GM18502 (cell line): ENCODE measurements around the gene RBPMS2.

Source experiments
- ATAC-seq: cut with Tn5 transposase; IDR thresholded peaks from one replicate; pipeline ENCODE4 v1.9.1; 2021; ENCODE audit warnings: mild to moderate bottlenecking; ENCODE audit not compliant: unreplicated experiment, poor library complexity

Gene RBPMS2

GRCh38 chr15:64732156-64732860 is 43.1 kb downstream of the RBPMS2 start:
- ATAC-seq = no peak

GRCh38 chr15:64731805-64732151 is 43.6 kb downstream of the RBPMS2 start:
- no peak for ATAC-seq

GRCh38 chr15:64731012-64731804 is 44.2 kb downstream of the RBPMS2 start:
- no peak for ATAC-seq

- no peak for ATAC-seq
These were observed 45.2 kb downstream of the RBPMS2 start for GRCh38 chr15:64730151-64730550.

DNA sequence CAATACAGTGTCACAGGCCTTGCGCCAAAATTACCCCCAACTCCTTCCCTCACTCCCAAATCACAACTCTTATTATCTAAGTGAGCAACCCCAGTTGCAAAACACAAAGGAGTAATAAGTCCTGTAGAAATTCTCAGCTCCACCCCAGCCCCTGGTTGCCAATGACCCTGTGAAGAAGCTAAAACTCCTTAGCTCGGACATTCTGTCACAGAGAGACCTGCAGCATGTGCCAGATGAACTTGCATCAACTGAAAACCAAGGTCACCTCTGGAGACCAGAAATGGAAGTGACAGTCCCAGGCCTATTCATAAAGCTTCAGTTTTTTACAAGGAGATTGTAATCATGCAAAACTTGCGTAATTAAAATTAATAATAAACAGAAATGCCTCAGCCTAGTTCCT is 55.2 kb downstream of the RBPMS2 start:
- no peak for ATAC-seq

DNA sequence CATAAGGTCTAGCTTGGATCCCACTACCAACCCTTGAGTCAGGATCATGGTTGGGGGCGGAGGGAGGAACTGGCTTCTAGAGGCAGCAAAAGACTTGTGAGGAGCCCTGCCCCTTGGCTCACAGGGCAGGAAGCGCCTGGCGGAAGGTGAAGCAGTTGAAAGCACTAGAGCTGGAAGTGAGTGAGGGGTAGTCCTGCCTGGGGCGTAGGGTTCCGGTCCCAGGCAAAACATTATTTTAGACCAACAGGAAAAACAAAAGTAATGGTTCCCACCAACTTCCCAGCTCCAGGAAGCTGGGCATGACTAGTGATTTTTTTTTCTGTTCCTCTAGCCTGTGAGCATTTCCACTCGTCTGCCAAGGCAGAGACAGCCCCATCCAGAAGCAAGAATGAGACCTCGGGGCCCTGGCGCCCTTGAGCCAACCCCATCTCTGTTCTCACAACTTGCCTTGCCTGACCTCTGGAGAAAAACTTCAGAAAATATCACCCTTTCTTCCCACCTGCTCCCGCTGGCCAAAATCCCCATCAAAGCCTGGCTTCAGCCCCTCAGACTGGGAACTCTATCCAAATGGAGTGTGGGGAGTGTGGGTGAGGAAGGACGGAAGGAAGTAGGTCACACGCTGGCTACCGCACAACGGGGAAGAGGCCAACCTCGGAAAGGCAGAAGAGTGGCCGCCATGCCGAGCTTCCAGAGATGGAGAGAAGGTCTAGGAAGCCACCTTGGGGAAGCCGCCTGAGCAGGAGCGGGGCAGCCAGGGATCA is 57.5 kb downstream of the RBPMS2 start:
- ATAC-seq = no peak

- no peak for ATAC-seq
These were observed 58.3 kb downstream of the RBPMS2 start for GRCh38 chr15:64717130-64717529.

DNA sequence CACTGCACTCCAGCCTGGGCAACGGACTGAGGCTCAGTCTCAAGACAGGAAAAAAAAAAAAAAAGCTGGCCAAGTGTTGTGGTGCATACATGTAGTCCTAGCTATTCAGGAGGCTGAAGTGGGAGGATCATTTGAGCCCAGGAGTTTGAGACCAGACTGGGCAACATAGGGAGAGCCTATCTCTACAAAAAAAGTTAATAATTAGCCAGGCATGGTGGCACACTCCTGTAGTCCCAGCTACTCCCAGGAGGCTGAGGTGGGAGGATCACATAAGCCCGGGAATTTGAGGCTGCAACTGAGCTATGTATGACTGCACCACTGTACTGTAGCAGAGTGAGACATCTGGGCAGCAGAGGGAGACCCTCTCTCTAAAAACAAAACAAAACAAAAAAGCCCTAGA is 58.9 kb downstream of the RBPMS2 start:
- no peak for ATAC-seq

DNA sequence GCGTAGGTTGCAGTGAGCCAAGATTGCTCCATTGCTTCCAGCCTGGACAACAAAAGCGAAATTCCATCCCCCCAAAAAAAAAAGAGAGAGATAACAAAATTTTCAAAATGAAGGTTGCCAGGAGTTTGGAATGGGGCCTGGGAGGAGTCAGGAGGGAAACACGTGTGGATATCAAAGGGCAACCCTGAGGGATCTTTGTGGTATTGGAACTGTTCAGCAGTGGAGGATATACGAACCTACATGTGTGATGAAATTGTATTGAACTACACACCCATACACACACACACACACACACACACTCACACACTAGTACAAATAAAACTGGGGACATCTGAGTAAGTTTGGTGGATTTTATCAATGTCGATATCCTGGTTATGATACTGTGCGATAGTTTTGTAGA is 61.8 kb downstream of the RBPMS2 start:
- no peak for ATAC-seq

DNA sequence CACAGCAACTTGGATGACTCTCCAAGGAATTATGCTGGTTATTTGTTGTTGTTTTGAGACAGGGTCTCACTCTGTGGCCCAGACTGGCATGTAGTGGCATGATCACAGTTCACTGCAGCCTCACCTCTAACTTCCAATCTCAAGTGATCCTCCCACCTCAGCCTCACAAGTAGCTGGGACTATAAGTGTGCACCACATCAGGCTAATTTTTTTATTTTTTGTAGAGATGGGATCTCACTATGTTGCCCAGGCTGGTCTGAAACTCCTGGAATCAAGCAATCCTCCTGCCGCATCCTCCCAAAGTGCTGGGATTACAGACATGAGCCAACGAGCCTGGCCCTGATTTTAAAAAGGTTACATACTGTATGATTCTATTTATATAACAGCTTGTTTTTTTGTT is 63.0 kb downstream of the RBPMS2 start:
- no peak for ATAC-seq

DNA sequence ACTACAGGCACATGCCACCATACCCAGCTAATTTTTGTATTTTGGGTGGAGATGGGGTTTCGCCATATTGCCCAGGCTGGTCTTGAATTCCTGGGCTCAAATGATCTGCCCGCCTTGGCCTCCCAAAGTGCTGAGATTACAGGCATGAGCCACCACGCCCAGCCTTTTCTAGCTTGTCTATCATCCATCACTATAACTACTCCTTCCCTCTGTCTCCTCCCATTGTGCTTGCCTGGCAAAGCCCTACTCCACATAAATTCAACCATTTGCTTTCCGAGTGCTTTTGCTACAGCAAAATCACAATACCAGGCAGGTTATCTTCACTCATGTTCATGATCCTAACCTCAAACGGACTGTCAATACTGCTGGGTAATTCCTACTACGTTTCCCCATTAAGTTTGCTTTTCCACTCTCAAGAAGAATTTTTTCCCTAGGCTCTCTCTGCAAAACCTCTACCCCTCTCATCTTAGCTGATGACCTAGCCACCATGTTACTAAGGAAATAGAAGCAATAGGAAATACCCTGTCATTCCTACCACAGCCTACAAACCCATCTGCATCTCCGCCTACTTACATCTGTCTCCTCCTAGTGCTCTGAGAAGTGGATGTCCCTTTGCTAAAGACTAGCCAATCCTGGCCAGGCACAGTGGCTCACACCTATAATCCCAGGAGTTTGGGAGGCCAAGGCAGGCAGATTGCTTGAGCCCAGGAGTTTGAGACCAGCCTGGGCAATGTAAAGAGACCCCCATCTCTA is 64.5 kb downstream of the RBPMS2 start:
- ATAC-seq = no peak

GRCh38 chr15:64706011-64706911 is 69.1 kb downstream of the RBPMS2 start:
- ATAC-seq = no peak

DNA sequence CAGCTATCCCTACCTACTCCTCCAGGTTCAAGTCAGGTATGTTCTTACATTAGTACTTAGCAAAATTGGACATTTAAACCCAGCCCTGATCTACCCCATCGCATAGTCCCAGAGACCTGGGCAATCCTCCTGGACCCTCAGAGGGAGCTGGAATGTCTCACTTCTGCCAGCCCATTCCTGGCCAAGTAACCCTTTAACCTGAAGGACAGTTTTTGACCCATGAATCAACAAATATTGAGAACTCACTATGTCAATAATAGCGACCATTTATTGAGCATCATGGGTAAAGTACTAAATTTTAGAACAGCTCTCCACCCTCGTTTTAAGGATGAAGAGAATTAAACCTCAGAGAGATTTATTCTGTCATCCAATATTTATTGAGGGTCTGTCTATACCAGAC is 70.4 kb downstream of the RBPMS2 start:
- ATAC-seq = no peak

- ATAC-seq = no peak
These were observed 71.8 kb downstream of the RBPMS2 start for GRCh38 chr15:64703632-64703959.

DNA sequence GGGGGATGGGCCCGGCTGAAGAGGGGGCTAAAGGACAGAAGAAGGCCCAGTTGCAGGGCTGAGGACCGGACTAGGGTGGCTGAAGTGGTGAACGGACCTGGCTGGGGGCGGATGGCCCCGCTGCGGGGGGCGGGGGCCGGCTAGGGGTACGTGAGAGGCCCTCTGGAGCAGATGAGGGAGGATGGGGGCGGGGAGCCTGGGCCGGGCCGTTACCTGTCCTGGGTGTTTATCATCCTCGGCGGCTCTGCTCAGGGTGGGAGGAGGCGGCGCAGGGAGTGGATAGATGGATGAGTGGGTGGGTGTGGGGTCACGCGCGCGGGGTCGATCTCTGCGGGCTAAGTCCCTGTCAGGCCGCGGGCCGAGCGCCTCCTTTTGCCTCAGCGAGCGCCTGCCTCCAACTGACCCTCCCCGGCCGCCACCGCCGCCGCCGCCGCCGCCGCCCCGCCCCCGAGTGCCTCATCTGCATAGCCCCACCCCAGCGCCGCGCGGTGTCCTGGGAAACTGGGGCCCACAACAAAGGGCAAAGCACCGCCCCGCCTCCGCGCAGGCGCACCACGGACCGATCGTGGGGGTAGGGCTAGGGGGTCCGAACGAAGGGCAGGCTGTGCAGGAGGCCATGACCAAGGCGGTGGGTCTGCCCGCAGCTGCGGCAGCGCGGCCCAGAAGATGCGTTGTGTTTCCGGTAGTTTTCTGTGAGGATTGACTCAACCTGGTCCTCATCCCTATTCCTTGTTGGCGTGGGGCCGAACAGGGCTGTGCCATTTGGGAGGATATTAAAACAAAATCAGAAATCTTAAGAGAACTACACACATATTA is 72.4 kb downstream of the RBPMS2 start:
- ATAC-seq = peak; percentile 87

DNA sequence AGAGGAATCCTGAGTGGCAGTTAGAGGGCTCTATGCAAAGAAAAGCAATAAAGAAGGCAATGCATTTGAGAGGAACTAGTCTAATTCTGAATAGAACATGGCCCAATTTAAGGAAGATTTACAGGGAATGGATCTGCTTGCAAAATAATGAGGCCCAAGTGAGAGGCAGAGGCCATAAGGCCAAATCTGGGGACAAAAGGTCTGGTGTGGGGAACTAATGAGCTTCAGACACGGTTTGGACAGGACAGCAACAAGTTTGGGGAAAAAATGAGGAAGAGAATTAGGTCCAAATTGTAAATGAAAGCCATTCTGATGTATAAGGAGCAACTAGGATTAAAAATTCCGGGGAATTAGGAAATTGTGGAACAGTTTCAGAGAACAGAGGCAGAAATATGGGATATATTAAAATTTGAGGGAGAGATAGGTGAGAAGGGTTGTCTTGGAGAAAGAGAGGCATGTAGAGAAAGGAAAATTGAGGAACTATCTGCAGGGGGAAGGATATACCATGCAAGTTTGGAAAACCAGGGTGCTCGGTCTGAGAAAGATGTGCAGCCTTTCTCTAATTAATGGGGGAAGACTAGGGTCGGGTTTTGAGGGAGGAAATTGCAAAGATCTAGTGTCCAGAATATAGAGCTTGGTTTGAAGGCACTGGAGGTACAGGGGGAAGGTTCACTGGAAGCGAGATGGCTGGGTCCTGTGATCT is 73.8 kb downstream of the RBPMS2 start:
- no peak for ATAC-seq

- no peak for ATAC-seq
These were observed 74.3 kb downstream of the RBPMS2 start for GRCh38 chr15:64701051-64701450.

DNA sequence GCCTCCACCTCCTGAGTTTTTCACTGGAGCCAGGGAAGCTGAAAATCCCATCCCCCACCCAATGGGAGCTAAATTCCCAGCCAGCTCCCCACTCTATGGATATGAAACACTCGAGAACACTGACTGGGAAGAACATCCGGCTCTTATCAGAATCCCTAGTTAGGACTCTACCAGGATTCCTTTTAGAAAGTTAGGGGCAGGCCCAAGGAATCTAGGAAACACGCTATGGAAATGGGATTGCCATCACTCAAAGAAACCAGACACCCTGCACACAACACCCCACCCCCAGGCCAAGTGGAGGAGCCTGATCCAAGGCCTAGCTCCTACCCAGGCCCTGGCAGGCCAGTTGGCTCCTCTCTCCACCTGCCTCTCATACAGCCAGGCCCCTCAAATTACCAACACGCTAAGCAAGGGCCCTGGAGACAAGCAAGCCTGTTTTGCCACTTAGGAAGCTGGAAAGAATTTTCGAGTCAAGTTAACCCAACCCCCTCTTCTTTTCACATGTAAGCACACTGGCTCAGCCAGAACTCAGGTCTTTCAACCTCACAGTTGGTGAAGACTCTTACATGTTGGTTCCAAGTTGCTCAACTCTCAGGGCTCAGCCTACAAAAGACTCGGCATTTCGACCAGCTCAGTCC is 75.5 kb downstream of the RBPMS2 start:
- ATAC-seq = no peak
